HEK293 (cell line): ENCODE results near the gene PIP4K2C.
A peak's percentile ranks its signal among the peaks of the same experiment; 100 is the strongest.

Source experiments
- CTCF ChIA-PET: fragments of 350-600 bp; formaldehyde crosslinking; extraction: SDS; loops from one replicate; lab custom pipeline; 2021; ENCODE audit warnings: antibody characterized with exemption; lab: Yijun Ruan, JAX
- POLR2A ChIA-PET: fragments of 300-600 bp; formaldehyde crosslinking; extraction: SDS; loops from one replicate; lab custom pipeline; 2020; ENCODE audit warnings: antibody characterized with exemption, inconsistent platforms; lab: Yijun Ruan, JAX
- H3K27ac ChIP-seq: fragments of 200-500 bp; sonication (Bioruptor generic); 2 replicates; pipeline ENCODE4 v1.5.1; 2014; ENCODE audit warnings: low read depth, low read length, control low read depth, inconsistent platforms; ENCODE audit errors: extremely low read depth
- H3K36me3 ChIP-seq, 2 experiments: fragments of 200-500 bp in 1 of 2; sonication (Bioruptor generic) in 1 of 2; 1 replicate in 1 of 2; 2 replicates in 1 of 2; pipeline ENCODE4 v1.5.1; 2014 to 2017; ENCODE audit warnings: inconsistent platforms in 2 of 2, low read length in 2 of 2; ENCODE audit not compliant: control insufficient read depth in 2 of 2, insufficient read depth in 1 of 2
- H3K4me1 ChIP-seq: fragments of 200-500 bp; sonication (Bioruptor generic); 2 replicates; pipeline ENCODE4 v1.5.1; 2014; ENCODE audit warnings: mild to moderate bottlenecking, low read length, inconsistent platforms; ENCODE audit not compliant: control insufficient read depth, insufficient read depth
- H3K4me3 ChIP-seq: 2 replicates; pipeline ENCODE4 v1.5.1; 2011; ENCODE audit warnings: low read depth, mild to moderate bottlenecking, control low read depth, low read length, moderate library complexity
- H3K9me3 ChIP-seq: fragments of 200-500 bp; sonication (Bioruptor generic); 2 replicates; pipeline ENCODE4 v1.5.1; 2014; ENCODE audit warnings: low read depth, low read length, inconsistent platforms; ENCODE audit not compliant: control insufficient read depth, insufficient read depth
- EGR2 ChIP-seq: fragments of 450-650 bp; formaldehyde crosslinking; IDR thresholded peaks from 2 replicates; pipeline ENCODE4 v1.5.1; 2016; ENCODE audit warnings: low read depth, missing biosample characterization, missing genetic modification characterization
- PRDM1 ChIP-seq: fragments of 450-650 bp; formaldehyde crosslinking; IDR thresholded peaks from 2 replicates; pipeline ENCODE4; 2016; ENCODE audit warnings: missing biosample characterization, missing genetic modification characterization
- SALL2 ChIP-seq: fragments of 450-650 bp; formaldehyde crosslinking; IDR thresholded peaks from 2 replicates; pipeline ENCODE4 v1.5.0; 2017; ENCODE audit warnings: missing biosample characterization, mild to moderate bottlenecking, missing genetic modification characterization, borderline replicate concordance
- SP2 ChIP-seq: fragments of 450-650 bp; formaldehyde crosslinking; IDR thresholded peaks from 2 replicates; pipeline ENCODE4 v1.5.1; 2016; ENCODE audit warnings: missing biosample characterization, missing genetic modification characterization
- ZBTB20 ChIP-seq: fragments of 450-650 bp; formaldehyde crosslinking; IDR thresholded peaks from 2 replicates; pipeline ENCODE4 v1.5.1; 2016; ENCODE audit warnings: missing biosample characterization, missing genetic modification characterization
- ZBTB49 ChIP-seq: fragments of 450-650 bp; formaldehyde crosslinking; IDR thresholded peaks from 2 replicates; pipeline ENCODE4 v1.5.1; 2016; ENCODE audit warnings: missing biosample characterization, missing genetic modification characterization, low read depth
- ZEB2 ChIP-seq: fragments of 450-650 bp; formaldehyde crosslinking; IDR thresholded peaks from 2 replicates; pipeline ENCODE4 v1.5.1; 2016; ENCODE audit warnings: missing biosample characterization, missing genetic modification characterization
- ZNF133 ChIP-seq: fragments of 450-650 bp; formaldehyde crosslinking; IDR thresholded peaks from 2 replicates; pipeline ENCODE4 v1.5.1; 2016; ENCODE audit warnings: missing biosample characterization, missing genetic modification characterization
- ZNF140 ChIP-seq: fragments of 450-650 bp; formaldehyde crosslinking; IDR thresholded peaks from 2 replicates; pipeline ENCODE4 v1.5.1; 2016; ENCODE audit warnings: missing biosample characterization, missing genetic modification characterization
- ZNF16 ChIP-seq: fragments of 450-650 bp; formaldehyde crosslinking; IDR thresholded peaks from 2 replicates; pipeline ENCODE4 v1.5.1; 2016; ENCODE audit warnings: low read depth, missing biosample characterization, missing genetic modification characterization
- ZNF184 ChIP-seq: fragments of 450-650 bp; IDR thresholded peaks from 2 replicates; pipeline ENCODE4 v1.5.1; 2018; ENCODE audit warnings: missing biosample characterization, mild to moderate bottlenecking, missing genetic modification characterization
- ZNF449 ChIP-seq: fragments of 450-650 bp; formaldehyde crosslinking; IDR thresholded peaks from 2 replicates; pipeline ENCODE4 v1.5.1; 2017; ENCODE audit warnings: missing biosample characterization, mild to moderate bottlenecking, missing genetic modification characterization, moderate library complexity
- ZNF473 ChIP-seq: fragments of 450-650 bp; formaldehyde crosslinking; IDR thresholded peaks from 2 replicates; pipeline ENCODE4 v1.5.1; 2017; ENCODE audit warnings: missing biosample characterization, missing genetic modification characterization
- ZNF677 ChIP-seq: fragments of 450-650 bp; IDR thresholded peaks from 2 replicates; pipeline ENCODE4 v1.5.0; 2018; ENCODE audit warnings: missing biosample characterization, mild to moderate bottlenecking, missing genetic modification characterization, moderate library complexity
- ZNF704 ChIP-seq: fragments of 450-650 bp; formaldehyde crosslinking; IDR thresholded peaks from 2 replicates; pipeline ENCODE4 v1.5.1; 2016; ENCODE audit warnings: missing biosample characterization, missing genetic modification characterization
- ZNF837 ChIP-seq: fragments of 450-650 bp; formaldehyde crosslinking; IDR thresholded peaks from 2 replicates; pipeline ENCODE4 v1.5.1; 2016; ENCODE audit warnings: missing biosample characterization, missing genetic modification characterization
- TF ChIP-seq, protein P1 (sequence below): fragments of 450-650 bp; formaldehyde crosslinking; IDR thresholded peaks from 2 replicates; pipeline ENCODE4; 2016; ENCODE audit warnings: missing biosample characterization, missing genetic modification characterization

The PIP4K2C gene

DNA sequence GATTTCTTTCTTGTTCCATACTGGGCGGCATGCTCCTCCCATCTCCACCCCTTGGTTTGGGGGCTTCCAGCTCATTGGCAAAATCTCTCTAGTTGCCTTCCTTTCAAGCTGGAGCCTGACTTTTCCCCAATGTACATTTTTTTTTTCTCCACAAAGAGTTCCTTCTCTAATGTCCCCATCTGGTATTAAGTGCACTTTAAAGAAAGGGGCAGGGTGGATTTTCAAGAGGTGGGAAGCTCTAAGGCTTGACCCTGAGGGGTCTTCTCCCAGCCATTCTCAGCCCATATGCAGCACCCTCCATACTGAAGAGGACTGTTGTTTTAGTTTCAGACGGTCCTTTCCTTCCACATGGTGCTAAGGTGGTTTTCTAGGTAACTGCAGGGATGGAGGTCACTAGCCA is 5.8 kb upstream of the PIP4K2C start (continued):
- no peak for TF ChIP-seq ZBTB49 (tag by site-specific recombination)
- no peak for TF ChIP-seq ZNF140
- no peak for TF ChIP-seq SP2
- TF ChIP-seq, all 188 proteins: peak for 0

DNA sequence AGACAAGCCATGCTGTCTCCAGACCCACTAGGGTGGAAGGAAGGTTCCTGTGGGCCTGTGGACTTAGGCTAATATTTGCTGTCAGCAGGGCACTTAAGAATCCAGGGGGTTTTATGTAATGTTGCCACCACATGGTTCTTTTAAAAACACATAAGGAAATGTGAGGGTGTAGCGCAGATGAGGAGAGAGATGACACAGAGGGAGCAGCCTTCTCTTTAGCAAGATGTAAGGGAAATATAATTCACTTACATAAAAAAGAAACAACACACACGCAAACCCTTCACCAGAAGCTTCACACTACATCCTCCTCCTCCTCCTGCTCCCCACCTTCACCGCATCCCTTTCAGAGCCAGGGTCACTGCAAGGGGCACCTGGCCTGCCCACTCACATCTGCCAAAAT is 4.9 kb upstream of the PIP4K2C start:
- Histone ChIP-seq H3K9me3 (no peaks in the 10 kb centered on the region), H3K4me1 (peaks cover 5% of the 10 kb centered on the region), H3K27ac (no peak overlapping the region), H3K4me3 (no peak overlapping the region), H3K36me3 (peaks cover 0 to 20% of the 10 kb centered on the region in 2 experiments; a peak in 1 of 3 replicates)
- POLR2A ChIA-PET, result no interaction called here
- TF ChIP-seq, protein P1, sequence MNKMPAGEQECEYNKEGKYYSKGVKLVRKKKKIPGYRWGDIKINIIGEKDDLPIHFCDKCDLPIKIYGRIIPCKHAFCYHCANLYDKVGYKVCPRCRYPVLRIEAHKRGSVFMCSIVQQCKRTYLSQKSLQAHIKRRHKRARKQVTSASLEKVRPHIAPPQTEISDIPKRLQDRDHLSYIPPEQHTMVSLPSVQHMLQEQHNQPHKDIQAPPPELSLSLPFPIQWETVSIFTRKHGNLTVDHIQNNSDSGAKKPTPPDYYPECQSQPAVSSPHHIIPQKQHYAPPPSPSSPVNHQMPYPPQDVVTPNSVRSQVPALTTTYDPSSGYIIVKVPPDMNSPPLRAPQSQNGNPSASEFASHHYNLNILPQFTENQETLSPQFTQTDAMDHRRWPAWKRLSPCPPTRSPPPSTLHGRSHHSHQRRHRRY (tag by site-specific recombination), result no peak
- TF ChIP-seq ZNF473 (tag by site-specific recombination) (no peak), ZNF133 (tag by site-specific recombination) (no peak), ZNF16 (tag by site-specific recombination) (no peak), ZNF704 (tag by site-specific recombination) (no peak), ZNF837 (no peak), ZNF677 (no peak), SALL2 (tag by site-specific recombination) (no peak), SP2 (no peak), ZNF449 (tag by site-specific recombination) (no peak), ZBTB20 (tag by site-specific recombination) (no peak), ZNF184 (no peak)
- CTCF ChIA-PET, result interaction anchor here (3.2 to 6.6 kb wide), 4 partner anchors 11 to 150 kb away, joined by 31 to 113 read pairs (median 36); partner anchors contain the start of gene B4GALNT1

GRCh38 chr12:57586832-57587429 is 4.1 kb upstream of the PIP4K2C start:
- CTCF ChIA-PET, result interaction anchor here (0.8 to 4.2 kb wide), 2 partner anchors 12 to 46 kb away, joined by 4 to 37 read pairs; partner anchors contain the start of gene B4GALNT1
- TF ChIP-seq ZEB2 (tag by site-specific recombination), result no peak
- peak; percentile 73 for TF ChIP-seq PRDM1
- peak; percentile 41; the same call in 1 of the 2 replicates for TF ChIP-seq EGR2 (tag by site-specific recombination)
- Histone ChIP-seq H3K4me1 (peaks cover 5% of the 10 kb centered on the region), H3K27ac (no peak overlapping the region), H3K9me3 (no peaks in the 10 kb centered on the region), H3K4me3 (no peak overlapping the region), H3K36me3 (peaks cover 0 to 13% of the 10 kb centered on the region in 2 experiments; a peak in 1 of 3 replicates)
- POLR2A ChIA-PET, result no interaction called here
